ENCODE results near the gene PNRC1. TPM values are rescaled to one million over a fixed set of nuclear protein-coding genes. Genes with fewer than 3 reads are reported as not detected.

PNRC1 gene
- total RNA-seq, 1 donor from 2014 or later: 59.8 TPM

GRCh38 chr6:89047473-89047872 lies 33.1 kb upstream of the PNRC1 start:
- H3K27me3 ChIP-seq (ENCODE audit: control insufficient read depth, insufficient read depth, low read length): no peaks in the 10 kb centered on the region
- no peak overlapping the region for H3K4me3 ChIP-seq (ENCODE audit: low read depth, low read length)
- no peaks in the 10 kb centered on the region for H3K36me3 ChIP-seq (ENCODE audit: control insufficient read depth, insufficient read depth, low read length)
- TF ChIP-seq CTCF (IDR thresholded peaks at IDR 0.05; ENCODE audit: insufficient read depth, low read length, poor library complexity, severe bottlenecking): no peak
- no peak for DNase-seq (ENCODE audit: low read depth)

GRCh38 chr6:89048288-89048923 lies 32.1 kb upstream of the PNRC1 start:
- no peak for TF ChIP-seq CTCF (IDR thresholded peaks at IDR 0.05; ENCODE audit: insufficient read depth, low read length, poor library complexity, severe bottlenecking)
- DNase-seq (ENCODE audit: low read depth): no peak
- Histone ChIP-seq H3K4me3 (ENCODE audit: low read depth, low read length) (no peak overlapping the region), H3K27me3 (ENCODE audit: control insufficient read depth, insufficient read depth, low read length) (no peaks in the 10 kb centered on the region), H3K36me3 (ENCODE audit: control insufficient read depth, insufficient read depth, low read length) (no peaks in the 10 kb centered on the region)

GRCh38 chr6:89048985-89049384 lies 31.6 kb upstream of the PNRC1 start:
- no peak for TF ChIP-seq CTCF (IDR thresholded peaks at IDR 0.05; ENCODE audit: insufficient read depth, low read length, poor library complexity, severe bottlenecking)
- DNase-seq (ENCODE audit: low read depth): no peak
- Histone ChIP-seq H3K36me3 (ENCODE audit: control insufficient read depth, insufficient read depth, low read length) (no peaks in the 10 kb centered on the region), H3K27me3 (ENCODE audit: control insufficient read depth, insufficient read depth, low read length) (no peaks in the 10 kb centered on the region), H3K4me3 (ENCODE audit: low read depth, low read length) (no peak overlapping the region)

- Histone ChIP-seq H3K36me3 (ENCODE audit: control insufficient read depth, insufficient read depth, low read length) (no peaks in the 10 kb centered on the region), H3K27me3 (ENCODE audit: control insufficient read depth, insufficient read depth, low read length) (no peaks in the 10 kb centered on the region), H3K4me3 (ENCODE audit: low read depth, low read length) (no peak overlapping the region)
- no peak for TF ChIP-seq CTCF (IDR thresholded peaks at IDR 0.05; ENCODE audit: insufficient read depth, low read length, poor library complexity, severe bottlenecking)
- DNase-seq (ENCODE audit: low read depth): no peak
Observed at GRCh38 chr6:89050155-89050554, 30.4 kb upstream of the PNRC1 start.

- DNase-seq (ENCODE audit: low read depth): no peak
- no peak for TF ChIP-seq CTCF (IDR thresholded peaks at IDR 0.05; ENCODE audit: insufficient read depth, low read length, poor library complexity, severe bottlenecking)
- H3K36me3 ChIP-seq (ENCODE audit: control insufficient read depth, insufficient read depth, low read length): no peaks in the 10 kb centered on the region
- H3K4me3 ChIP-seq (ENCODE audit: low read depth, low read length): no peak overlapping the region
- H3K27me3 ChIP-seq (ENCODE audit: control insufficient read depth, insufficient read depth, low read length): no peaks in the 10 kb centered on the region
Observed at GRCh38 chr6:89050697-89051096, 29.9 kb upstream of the PNRC1 start.

- Histone ChIP-seq H3K27me3 (ENCODE audit: control insufficient read depth, insufficient read depth, low read length) (no peaks in the 10 kb centered on the region), H3K4me3 (ENCODE audit: low read depth, low read length) (no peak overlapping the region), H3K36me3 (ENCODE audit: control insufficient read depth, insufficient read depth, low read length) (no peaks in the 10 kb centered on the region)
- DNase-seq (ENCODE audit: low read depth): no peak
- no peak for TF ChIP-seq CTCF (IDR thresholded peaks at IDR 0.05; ENCODE audit: insufficient read depth, low read length, poor library complexity, severe bottlenecking)
Observed at GRCh38 chr6:89051676-89052075, 28.9 kb upstream of the PNRC1 start.
